OCI-LY7 (cell line): ENCODE results near the gene CD63. TPM values are rescaled to one million over a fixed set of nuclear protein-coding genes. Genes with fewer than 3 reads are reported as not detected.

Experiments
- BruUV-seq: library from RNA; stranded (reverse); fragments of 400-500 nt; replicated peaks from 2 replicates; lab custom pipeline; 2021; lab: Mats Ljungman, UMichigan
- CTCF ChIA-PET: fragments of 300-600 bp; sonication (Branson Sonifier 250); formaldehyde crosslinking; loops from one replicate; lab custom pipeline; 2022; ENCODE audit warnings: antibody characterized with exemption; ENCODE audit not compliant: unreplicated experiment; lab: Charles Lee
- POLR2A ChIA-PET: fragments of 300-600 bp; sonication (Branson Sonifier 250); formaldehyde crosslinking; loops from one replicate; lab custom pipeline; 2022; ENCODE audit warnings: antibody characterized with exemption; lab: Charles Lee
- DNase-seq: peaks from one replicate; pipeline ENCODE4 v3.0.0-alpha.2; 2015; ENCODE audit warnings: low spot score
- H2AFZ ChIP-seq: fragments of 200-600 bp; sonication (generic), shearing (Covaris generic); 2 replicates; pipeline ENCODE4 v1.6.1; 2014; ENCODE audit warnings: mild to moderate bottlenecking, antibody characterized with exemption, low read length, moderate library complexity
- H3K27ac ChIP-seq: fragments of 200-600 bp; sonication (generic); 2 replicates; pipeline ENCODE4 v1.5.1; 2014; ENCODE audit warnings: mixed run types, low read depth, mild to moderate bottlenecking, moderate library complexity, low read length, inconsistent platforms; ENCODE audit not compliant: poor library complexity, severe bottlenecking
- H3K36me3 ChIP-seq: fragments of 200-600 bp; sonication (generic); 2 replicates; pipeline ENCODE4 v1.6.1; 2014; ENCODE audit warnings: mild to moderate bottlenecking, antibody characterized with exemption, low read length, moderate library complexity, mixed read lengths; ENCODE audit not compliant: insufficient read depth
- H3K4me1 ChIP-seq: fragments of 200-600 bp; sonication (generic); 2 replicates; pipeline ENCODE4 v1.5.1; 2014; ENCODE audit warnings: mild to moderate bottlenecking, low read length; ENCODE audit not compliant: insufficient read depth, poor library complexity, severe bottlenecking
- H3K4me2 ChIP-seq: fragments of 200-600 bp; sonication (generic); 2 replicates; pipeline ENCODE4 v1.6.1; 2014; ENCODE audit warnings: mild to moderate bottlenecking, low read length
- H3K4me3 ChIP-seq: fragments of 200-600 bp; sonication (generic); 2 replicates; pipeline ENCODE4 v1.5.1; 2014; ENCODE audit warnings: mild to moderate bottlenecking, low read depth, low read length; ENCODE audit not compliant: poor library complexity, severe bottlenecking
- H3K79me2 ChIP-seq: fragments of 200-600 bp; sonication (generic); 2 replicates; pipeline ENCODE4 v1.6.1; 2016; ENCODE audit warnings: low read depth, mild to moderate bottlenecking, low read length, moderate library complexity, mixed read lengths; ENCODE audit not compliant: insufficient read depth
- H3K9me2 ChIP-seq: fragments of 200-600 bp; sonication (generic); 2 replicates; pipeline ENCODE4 v1.6.1; 2016; ENCODE audit warnings: mild to moderate bottlenecking, low read length, mixed read lengths; ENCODE audit not compliant: insufficient read depth
- H3K9me3 ChIP-seq: fragments of 200-600 bp; sonication (generic); 2 replicates; pipeline ENCODE4 v1.6.1; 2014; ENCODE audit warnings: mild to moderate bottlenecking, mixed run types, low read length, mixed read lengths
- H4K20me1 ChIP-seq: fragments of 200-600 bp; sonication (generic); 2 replicates; pipeline ENCODE4 v1.6.1; 2014; ENCODE audit warnings: mild to moderate bottlenecking, antibody characterized with exemption, low read length, moderate library complexity, mixed read lengths; ENCODE audit not compliant: insufficient read depth
- EZH2phosphoT487 ChIP-seq: fragments of 200-600 bp; sonication (generic); IDR thresholded peaks from 2 replicates; pipeline ENCODE4 v1.6.1; 2018; ENCODE audit warnings: low read depth, borderline replicate concordance, mild to moderate bottlenecking, mixed run types, antibody characterized with exemption, low read length, moderate library complexity, mixed read lengths
- intact Hi-C: fragments of 100-400 bp; cut with micrococcal nuclease; formaldehyde crosslinking; loops from one replicate; pipeline ENCODE4 v1.10.0; 2022; ENCODE audit not compliant: unreplicated experiment
- total RNA-seq, 2 experiments: library from RNA; depleted of rRNA in 1 of 2; stranded (reverse); fragments of >200 nt in 1 of 2; shearing (Covaris generic) in 1 of 2; gene quantifications; 2 replicates each; pipeline ENCODE4 v1.2.3, GENCODE V29; 2014 to 2022
- TF ChIP-seq, protein P1 (sequence below): fragments of 200-600 bp; sonication (generic); conservative IDR thresholded peaks from 2 replicates; pipeline ENCODE4 v1.5.1; 2014; ENCODE audit warnings: mild to moderate bottlenecking, antibody characterized with exemption, low read length, moderate library complexity, mixed read lengths

CD63 gene
- total RNA-seq, 2 experiments from 2014 or later, result 102 to 130 TPM

- BruUV-seq, result no TSS peak
- intact Hi-C loops, result loop anchor here (1.0 kb wide), 1 partner anchor 54 kb away; no protein-coding TSS in a partner anchor
- Histone ChIP-seq H3K9me3 (no peaks in the 10 kb centered on the region), H4K20me1 (peaks cover 17% of the 10 kb centered on the region; the same call in 1 of the 2 replicates), H3K4me3 (peak within 1 kb of the TSS; percentile 91), H3K4me2 (peak within 1 kb of the TSS; percentile 100), H3K27ac (peak within 1 kb of the TSS; percentile 6), H3K4me1 (peaks cover 43% of the 10 kb centered on the region), H3K9me2 (no peaks in the 10 kb centered on the region), H3K36me3 (peaks cover 12% of the 10 kb centered on the region; the same call in 1 of the 2 replicates), H3K79me2 (peaks cover 18% of the 10 kb centered on the region; the same call in 1 of the 2 replicates), H2AFZ (peak within 1 kb of the TSS; percentile 38; the same call in 1 of the 2 replicates)
- CTCF ChIA-PET, result interaction anchor here (1.3 to 2.1 kb wide), 2 partner anchors 12 to 69 kb away, joined by 4 to 9 read pairs; no protein-coding TSS in a partner anchor
- POLR2A ChIA-PET, result interaction anchor here (0.8 to 3.7 kb wide), 3 partner anchors 53 to 184 kb away, joined by 3 to 12 read pairs (median 3); partner anchors contain the start of gene PYM1
- TF ChIP-seq EZH2phosphoT487, result no peak
- TF ChIP-seq, protein P1, sequence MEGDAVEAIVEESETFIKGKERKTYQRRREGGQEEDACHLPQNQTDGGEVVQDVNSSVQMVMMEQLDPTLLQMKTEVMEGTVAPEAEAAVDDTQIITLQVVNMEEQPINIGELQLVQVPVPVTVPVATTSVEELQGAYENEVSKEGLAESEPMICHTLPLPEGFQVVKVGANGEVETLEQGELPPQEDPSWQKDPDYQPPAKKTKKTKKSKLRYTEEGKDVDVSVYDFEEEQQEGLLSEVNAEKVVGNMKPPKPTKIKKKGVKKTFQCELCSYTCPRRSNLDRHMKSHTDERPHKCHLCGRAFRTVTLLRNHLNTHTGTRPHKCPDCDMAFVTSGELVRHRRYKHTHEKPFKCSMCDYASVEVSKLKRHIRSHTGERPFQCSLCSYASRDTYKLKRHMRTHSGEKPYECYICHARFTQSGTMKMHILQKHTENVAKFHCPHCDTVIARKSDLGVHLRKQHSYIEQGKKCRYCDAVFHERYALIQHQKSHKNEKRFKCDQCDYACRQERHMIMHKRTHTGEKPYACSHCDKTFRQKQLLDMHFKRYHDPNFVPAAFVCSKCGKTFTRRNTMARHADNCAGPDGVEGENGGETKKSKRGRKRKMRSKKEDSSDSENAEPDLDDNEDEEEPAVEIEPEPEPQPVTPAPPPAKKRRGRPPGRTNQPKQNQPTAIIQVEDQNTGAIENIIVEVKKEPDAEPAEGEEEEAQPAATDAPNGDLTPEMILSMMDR, result 0 out of 2 replicates have a peak, but pooled peaks have one; percentile 23
- DNase-seq, result peak; percentile 81
Measured at GRCh38 chr12:55742719-55743405, 14.1 kb upstream of the CD63 start, which contains the start of gene GDF11. GDF11 (plus strand) TSS chr12:55743122; CDS start chr12:55743317, 195 bp downstream.

GRCh38 chr12:55741931-55742680, 13.3 kb upstream of the CD63 start:
- Histone ChIP-seq H3K79me2 (peaks cover 18% of the 10 kb centered on the region; the same call in 1 of the 2 replicates), H3K4me1 (peaks cover 51% of the 10 kb centered on the region), H3K9me2 (no peaks in the 10 kb centered on the region), H3K9me3 (no peaks in the 10 kb centered on the region), H3K27ac (no peak overlapping the region), H3K4me2 (peak overlapping the region; percentile 69), H3K36me3 (peaks cover 10% of the 10 kb centered on the region; the same call in 1 of the 2 replicates), H4K20me1 (peaks cover 17% of the 10 kb centered on the region; the same call in 1 of the 2 replicates), H2AFZ (peak overlapping the region; percentile 38; the same call in 1 of the 2 replicates), H3K4me3 (peak overlapping the region; percentile 60)
- no peak for DNase-seq
- intact Hi-C loops, result no loop called here
- CTCF ChIA-PET, result interaction anchor here (0.5 to 1.3 kb wide), 4 partner anchors 17 to 76 kb away, joined by 3 to 6 read pairs (median 4); partner anchors contain the start of genes ORMDL2 and SARNP
- no TSS peak for BruUV-seq
- no peak for TF ChIP-seq EZH2phosphoT487
- TF ChIP-seq, protein P1, result no peak
- POLR2A ChIA-PET, result interaction anchor here (0.7 to 1.1 kb wide), 4 partner anchors 13 to 295 kb away, joined by 3 read pairs; no protein-coding TSS in a partner anchor
